Transverse colon (tissue), 4 donors: ENCODE measurements around the gene ZBTB46. TPM values are rescaled to one million over a fixed set of nuclear protein-coding genes. Genes with fewer than 3 reads are reported as not detected.

Source experiments
- DNase-seq: peaks from one replicate; pipeline ENCODE4 v3.0.0-alpha.2; 2019
- H3K27ac ChIP-seq, 4 donors: fragments of 200-600 bp; sonication (generic); 2 replicates each; pipeline ENCODE4 v1.5.1; 2016 to 2018; ENCODE audit warnings: inconsistent platforms in 4 of 4
- H3K27me3 ChIP-seq: fragments of 200-600 bp; sonication (generic); 2 replicates; pipeline ENCODE4 v1.5.1; 2017; ENCODE audit warnings: inconsistent platforms
- H3K36me3 ChIP-seq, 4 donors: fragments of 200-600 bp; sonication (generic); 2 replicates each; pipeline ENCODE4 v1.5.1; 2017 to 2019; ENCODE audit warnings: inconsistent platforms in 4 of 4
- H3K4me1 ChIP-seq, 4 donors: fragments of 200-600 bp; sonication (generic); 2 replicates each; pipeline ENCODE4 v1.5.1; 2017 to 2020; ENCODE audit warnings: inconsistent platforms in 4 of 4
- H3K4me3 ChIP-seq, 4 donors: fragments of 200-600 bp; sonication (generic); 1 replicate in 1 of 4; 2 replicates in 3 of 4; pipeline versions ENCODE4 v1.5.1 to v1.6.1; 2017 to 2019; ENCODE audit warnings: inconsistent platforms in 4 of 4
- H3K9me3 ChIP-seq, 2 donors: fragments of 200-600 bp; sonication (generic); 2 replicates each; pipeline ENCODE4 v1.5.1; 2017 to 2019; ENCODE audit warnings: inconsistent platforms in 2 of 2
- EP300 ChIP-seq: sonication (generic); formaldehyde crosslinking; IDR thresholded peaks from one replicate; pipeline ENCODE4 v1.6.1; 2017; ENCODE audit warnings: antibody characterized with exemption, low read depth
- POLR2A ChIP-seq: fragments of 450-650 bp; IDR thresholded peaks from one replicate; pipeline ENCODE4 v1.6.1; 2016; ENCODE audit warnings: antibody characterized with exemption, mild to moderate bottlenecking, moderate library complexity
- POLR2AphosphoS5 ChIP-seq, 3 donors: sonication (generic); formaldehyde crosslinking; IDR thresholded peaks; one replicate each; pipeline ENCODE4 v1.6.1; 2016; ENCODE audit warnings: antibody characterized with exemption in 3 of 3
- WGBS, 2 donors: methylation state at CpG; one replicate each; pipeline ENCODE4 v1.1.5; 2018; ENCODE audit warnings: low coverage in 1 of 2; 5-methylcytosine and 5-hydroxymethylcytosine counted together
- in situ Hi-C, 4 donors: fragments of 200-750 bp; cut with MboI; loops; one replicate each; pipeline versions ENCODE4 v1.15.0 to v1.15.1; 2017; ENCODE audit warnings: low sequenced_read_pairs in 3 of 4, low pct_ligation_motif_present in 1 of 4, low pct_unique_long_range_greater_than_20kb in 1 of 4
- intact Hi-C: fragments of 100-400 bp; cut with DNase I; formaldehyde crosslinking; loops from one replicate; pipeline ENCODE4 v1.15.1; 2023; ENCODE audit warnings: low total_unique reads
- total RNA-seq, 4 donors: library from RNA; depleted of rRNA; stranded (reverse); fragments of >200 nt; gene quantifications; one replicate each; pipeline ENCODE4 v1.1.0, GENCODE V29; 2016
- TF ChIP-seq, protein P1 (sequence below), 5 experiments: fragments of 200-600 bp in 3 of 5; fragments of 450-650 bp in 2 of 5; sonication (generic) in 3 of 5; IDR thresholded peaks; 1 replicate in 2 of 5; 2 replicates in 3 of 5; pipeline ENCODE4 v1.5.1; 2016 to 2017; ENCODE audit warnings: antibody characterized with exemption in 5 of 5, inconsistent platforms in 3 of 5, mild to moderate bottlenecking in 2 of 5, moderate library complexity in 1 of 5

ZBTB46 gene
- total RNA-seq, 4 donors from 2014 or later, result 2.3 to 6.0 (median 5.3) TPM

DNA sequence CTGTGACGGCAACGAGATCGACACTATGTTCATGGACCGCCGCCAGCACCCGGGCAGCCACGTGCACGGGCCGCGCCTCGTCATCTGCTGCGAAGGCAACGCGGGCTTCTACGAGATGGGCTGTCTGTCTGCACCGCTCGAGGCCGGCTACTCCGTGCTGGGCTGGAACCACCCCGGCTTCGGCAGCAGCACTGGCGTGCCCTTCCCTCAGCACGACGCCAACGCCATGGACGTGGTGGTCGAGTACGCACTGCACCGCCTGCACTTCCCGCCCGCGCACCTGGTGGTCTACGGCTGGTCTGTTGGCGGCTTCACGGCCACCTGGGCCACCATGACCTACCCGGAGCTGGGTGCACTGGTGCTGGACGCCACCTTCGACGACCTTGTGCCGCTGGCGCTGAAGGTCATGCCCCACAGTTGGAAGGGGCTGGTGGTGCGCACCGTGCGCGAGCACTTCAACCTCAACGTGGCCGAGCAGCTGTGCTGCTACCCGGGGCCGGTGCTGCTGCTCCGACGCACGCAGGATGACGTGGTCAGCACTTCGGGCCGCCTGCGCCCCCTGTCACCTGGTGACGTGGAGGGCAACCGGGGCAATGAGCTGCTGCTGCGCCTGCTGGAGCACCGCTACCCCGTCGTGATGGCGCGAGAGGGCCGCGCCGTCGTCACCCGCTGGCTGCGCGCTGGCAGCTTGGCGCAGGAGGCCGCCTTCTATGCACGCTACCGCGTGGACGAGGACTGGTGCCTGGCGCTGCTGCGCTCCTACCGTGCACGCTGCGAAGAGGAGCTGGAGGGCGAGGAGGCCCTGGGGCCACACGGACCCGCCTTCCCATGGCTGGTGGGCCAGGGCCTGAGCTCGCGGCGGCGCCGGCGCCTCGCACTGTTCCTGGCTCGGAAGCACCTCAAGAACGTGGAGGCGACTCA lies 31.2 kb upstream of the ZBTB46 start:
- intact Hi-C loops, result no loop called here
- H3K4me3 ChIP-seq, result no peak overlapping the region
- H3K9me3 ChIP-seq, result no peaks in the 10 kb centered on the region
- WGBS, 2 donors, result 98% methylated on average over 76 of the region's 95 CpGs; no CpG with 5 or more reads in 1 of the 2 donors
- DNase-seq, result no peak
- H3K4me1 ChIP-seq, result peaks cover 20 to 44% (median 29%) of the 10 kb centered on the region in 4 donors
- no peaks in the 10 kb centered on the region for H3K36me3 ChIP-seq
- in situ Hi-C loops, result no loop called here
- no peak for TF ChIP-seq POLR2A
- TF ChIP-seq, protein P1, sequence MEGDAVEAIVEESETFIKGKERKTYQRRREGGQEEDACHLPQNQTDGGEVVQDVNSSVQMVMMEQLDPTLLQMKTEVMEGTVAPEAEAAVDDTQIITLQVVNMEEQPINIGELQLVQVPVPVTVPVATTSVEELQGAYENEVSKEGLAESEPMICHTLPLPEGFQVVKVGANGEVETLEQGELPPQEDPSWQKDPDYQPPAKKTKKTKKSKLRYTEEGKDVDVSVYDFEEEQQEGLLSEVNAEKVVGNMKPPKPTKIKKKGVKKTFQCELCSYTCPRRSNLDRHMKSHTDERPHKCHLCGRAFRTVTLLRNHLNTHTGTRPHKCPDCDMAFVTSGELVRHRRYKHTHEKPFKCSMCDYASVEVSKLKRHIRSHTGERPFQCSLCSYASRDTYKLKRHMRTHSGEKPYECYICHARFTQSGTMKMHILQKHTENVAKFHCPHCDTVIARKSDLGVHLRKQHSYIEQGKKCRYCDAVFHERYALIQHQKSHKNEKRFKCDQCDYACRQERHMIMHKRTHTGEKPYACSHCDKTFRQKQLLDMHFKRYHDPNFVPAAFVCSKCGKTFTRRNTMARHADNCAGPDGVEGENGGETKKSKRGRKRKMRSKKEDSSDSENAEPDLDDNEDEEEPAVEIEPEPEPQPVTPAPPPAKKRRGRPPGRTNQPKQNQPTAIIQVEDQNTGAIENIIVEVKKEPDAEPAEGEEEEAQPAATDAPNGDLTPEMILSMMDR (IDR thresholded peaks at IDR 0.05), result no peak
- no peak for TF ChIP-seq POLR2AphosphoS5 (IDR thresholded peaks at IDR 0.05)
- no peak for TF ChIP-seq EP300
- H3K27ac ChIP-seq, result no peak overlapping the region
- H3K27me3 ChIP-seq, result peaks cover 16% of the 10 kb centered on the region

DNA sequence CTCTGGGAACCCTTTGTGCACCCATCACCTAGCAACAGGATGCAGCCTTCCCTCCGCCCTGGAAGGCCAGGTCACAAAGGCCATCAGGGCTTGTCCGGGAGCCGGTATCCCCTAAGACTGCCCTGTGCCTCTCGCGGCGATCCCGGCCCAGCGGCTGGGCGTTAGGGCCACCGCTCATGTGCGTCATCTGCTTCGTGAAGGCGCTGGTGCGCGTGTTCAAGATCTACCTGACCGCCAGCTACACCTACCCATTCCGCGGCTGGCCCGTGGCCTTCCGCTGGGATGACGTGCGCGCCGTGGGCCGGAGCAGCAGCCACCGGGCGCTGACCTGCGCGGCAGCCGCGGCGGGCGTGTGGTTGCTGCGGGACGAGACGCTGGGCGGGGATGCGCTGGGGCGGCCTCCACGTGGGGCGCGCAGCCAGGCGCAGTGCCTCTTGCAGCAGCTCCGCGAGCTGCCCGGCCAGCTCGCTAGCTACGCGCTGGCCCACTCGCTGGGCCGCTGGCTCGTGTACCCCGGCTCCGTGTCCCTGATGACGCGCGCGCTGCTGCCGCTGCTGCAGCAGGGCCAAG lies 30.4 kb upstream of the ZBTB46 start, which contains the start of gene ABHD16B:
TSS of gene ABHD16B (plus strand) at position 134 of the 570 bp plus-strand sequence. CDS start at position 177, 43 bp downstream.
- WGBS, 2 donors, result 95 to 98% methylated on average over 12 to 59 of the region's 59 CpGs
- Histone ChIP-seq H3K9me3 (no peaks in the 10 kb centered on the region), H3K4me3 (no peak within 1 kb of the TSS), H3K36me3 (no peaks in the 10 kb centered on the region), H3K27me3 (peaks cover 24% of the 10 kb centered on the region), H3K27ac (no peak within 1 kb of the TSS), H3K4me1 (peaks cover 19 to 39% (median 27%) of the 10 kb centered on the region in 4 donors)
- TF ChIP-seq POLR2AphosphoS5 (IDR thresholded peaks at IDR 0.05) (no peak), EP300 (no peak), POLR2A (no peak)
- TF ChIP-seq, protein P1 (IDR thresholded peaks at IDR 0.05), result no peak
- intact Hi-C loops (no loop called here), in situ Hi-C loops (no loop called here)
- DNase-seq, result no peak

DNA sequence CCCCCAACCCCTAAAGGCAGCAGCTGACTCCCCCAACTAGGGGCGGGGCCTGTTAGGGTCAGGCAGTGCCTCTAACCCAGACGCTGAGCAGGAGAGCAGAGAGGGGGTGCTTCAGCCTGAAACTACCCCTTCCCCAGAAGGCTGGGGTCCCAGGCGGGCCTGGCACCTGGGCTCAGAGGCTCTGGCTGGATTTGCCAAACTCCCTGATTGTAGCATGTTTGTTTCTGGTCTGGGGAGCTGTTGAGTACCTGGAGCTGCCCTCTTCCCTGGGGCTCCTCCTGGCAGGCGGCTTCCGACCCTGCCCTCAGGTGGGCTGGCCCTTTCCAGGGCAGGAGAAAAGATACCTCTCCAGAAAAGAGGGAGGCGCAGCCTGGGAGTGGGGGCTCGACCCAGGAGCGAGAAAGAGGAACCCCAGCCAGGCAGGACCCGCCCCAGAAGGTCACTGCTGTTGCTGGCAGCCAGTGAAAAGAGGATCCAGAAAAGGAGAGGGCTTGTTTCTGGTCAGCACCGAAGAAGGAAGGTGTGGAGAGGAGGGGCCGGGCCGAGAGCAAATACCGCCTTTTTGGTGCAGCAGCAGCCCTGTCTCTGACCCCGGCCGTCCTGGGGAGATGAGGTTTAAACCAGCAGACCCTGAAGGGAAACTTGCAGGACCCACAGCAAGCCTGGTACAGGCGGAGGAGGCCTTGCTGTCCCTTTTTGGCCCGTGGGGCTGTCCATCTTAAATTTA lies 29.4 kb upstream of the ZBTB46 start:
- peaks cover 12 to 37% (median 23%) of the 10 kb centered on the region in 4 donors for H3K4me1 ChIP-seq
- intact Hi-C loops, result no loop called here
- no peaks in the 10 kb centered on the region for H3K9me3 ChIP-seq
- H3K27me3 ChIP-seq, result peaks cover 34% of the 10 kb centered on the region
- no peak for TF ChIP-seq EP300
- no peak for TF ChIP-seq POLR2AphosphoS5 (IDR thresholded peaks at IDR 0.05)
- TF ChIP-seq, protein P1 (IDR thresholded peaks at IDR 0.05), result no peak
- no peak for TF ChIP-seq POLR2A
- DNase-seq, result no peak
- in situ Hi-C loops, result no loop called here
- 18 to 75% methylated on average over 5 to 17 of the region's 17 CpGs for WGBS, 2 donors
- no peak overlapping the region for H3K27ac ChIP-seq
- no peak overlapping the region for H3K4me3 ChIP-seq
- no peaks in the 10 kb centered on the region for H3K36me3 ChIP-seq
